Smooth muscle cell (in vitro differentiated cells): Measurements from ENCODE around the gene PTGS1. TPM values are rescaled to one million over a fixed set of nuclear protein-coding genes. Genes with fewer than 3 reads are reported as not detected.

ENCODE experiments used
- DNase-seq: peaks from one replicate; lab custom pipeline; 2025; ENCODE audit not compliant: unreplicated experiment; lab: John Stamatoyannopoulos, UW
- H2AFZ ChIP-seq: fragments of 200-600 bp; sonication (generic); 2 replicates; pipeline ENCODE4 v1.6.0; 2016; ENCODE audit warnings: antibody characterized with exemption, low read depth, mild to moderate bottlenecking
- H3F3A ChIP-seq: fragments of 200-600 bp; sonication (generic); 2 replicates; pipeline ENCODE4 v1.6.0; 2017; ENCODE audit warnings: antibody characterized with exemption, low read depth
- H3K27ac ChIP-seq: fragments of 200-600 bp; sonication (generic); 2 replicates; pipeline ENCODE4 v1.5.1; 2016; ENCODE audit warnings: low read depth, mild to moderate bottlenecking
- H3K27me3 ChIP-seq: fragments of 200-600 bp; sonication (generic); 2 replicates; pipeline ENCODE4 v1.6.1; 2016; ENCODE audit warnings: low read depth, mild to moderate bottlenecking
- H3K36me3 ChIP-seq: fragments of 200-600 bp; sonication (generic); 2 replicates; pipeline ENCODE4 v1.5.1; 2016; ENCODE audit warnings: low read depth
- H3K4me1 ChIP-seq: fragments of 200-600 bp; sonication (generic); 2 replicates; pipeline ENCODE4 v1.5.1; 2016; ENCODE audit warnings: low read depth
- H3K4me2 ChIP-seq: fragments of 200-600 bp; sonication (generic); 2 replicates; pipeline ENCODE4 v1.6.0; 2016; ENCODE audit warnings: mild to moderate bottlenecking
- H3K4me3 ChIP-seq: fragments of 200-600 bp; sonication (generic); 2 replicates; pipeline ENCODE4 v1.5.1; 2016; ENCODE audit warnings: mild to moderate bottlenecking
- H3K79me2 ChIP-seq: fragments of 200-600 bp; sonication (generic); 2 replicates; pipeline ENCODE4 v1.6.0; 2016; ENCODE audit warnings: low read depth, mild to moderate bottlenecking
- H3K9ac ChIP-seq: fragments of 200-600 bp; sonication (generic); 2 replicates; pipeline ENCODE4 v1.6.0; 2016; ENCODE audit warnings: low read depth
- H3K9me3 ChIP-seq: fragments of 200-600 bp; sonication (generic); replicated peaks from 2 replicates; pipeline ENCODE4 v1.5.1; 2016; ENCODE audit warnings: low read depth
- H4K20me1 ChIP-seq: fragments of 200-600 bp; sonication (generic); 2 replicates; pipeline ENCODE4 v1.6.0; 2016; ENCODE audit warnings: low read depth
- CTCF ChIP-seq: fragments of 200-600 bp; sonication (generic); IDR thresholded peaks from 2 replicates; pipeline ENCODE4 v1.5.1; 2017; ENCODE audit warnings: borderline replicate concordance, mild to moderate bottlenecking, antibody characterized with exemption; ENCODE audit not compliant: insufficient read depth, poor library complexity, severe bottlenecking
- WGBS: methylation state at CpG from one replicate; pipeline ENCODE4 v1.1.7; 2016; ENCODE audit warnings: low lambda C conversion rate; 5-methylcytosine and 5-hydroxymethylcytosine counted together
- polyA plus RNA-seq: library from polyadenylated mRNA; unstranded; fragments of >200 nt; fragmentation: Nextera tagmentation; extraction: Ambion mirVana; gene quantifications from 2 replicates; pipeline ENCODE4 v1.2.1, GENCODE V29; 2016
- total RNA-seq: library from RNA; depleted of rRNA; stranded (reverse); fragments of >200 nt; gene quantifications from 2 replicates; pipeline ENCODE4 v1.2.3, GENCODE V29; 2014

PTGS1 gene
- total and polyA plus RNA-seq, 2 experiments from 2014 or later: 0.06 to 2.3 TPM

DNA sequence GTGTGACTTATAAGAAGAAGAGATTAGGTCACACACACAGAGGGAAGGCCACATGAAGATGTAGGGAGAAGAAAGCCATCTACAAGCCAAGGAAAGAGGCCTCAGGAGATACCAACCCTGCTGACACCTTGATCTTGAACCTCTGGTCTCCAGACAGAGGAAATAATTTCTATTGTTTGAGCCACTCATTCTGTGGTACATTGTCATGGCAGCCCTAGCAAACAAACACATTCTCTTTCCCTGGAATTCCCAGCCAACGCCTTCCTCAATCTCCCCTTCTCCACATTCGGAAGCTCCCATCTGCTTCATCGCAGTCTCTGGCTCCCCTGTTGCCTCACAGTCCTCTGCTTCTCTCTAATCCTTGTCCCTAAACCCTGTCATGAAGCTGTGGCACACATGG is 16.7 kb downstream of the PTGS1 start:
- H3K36me3 ChIP-seq: no peaks in the 10 kb centered on the region
- TF ChIP-seq CTCF: no peak
- no peak overlapping the region for H2AFZ ChIP-seq
- 95% methylated on average over 3 of the region's 3 CpGs for WGBS
- H3K9ac ChIP-seq: no peak overlapping the region
- H3K79me2 ChIP-seq: no peaks in the 10 kb centered on the region
- H3K4me2 ChIP-seq: no peak overlapping the region
- H4K20me1 ChIP-seq: no peaks in the 10 kb centered on the region
- no peak for DNase-seq
- H3K4me1 ChIP-seq: no peaks in the 10 kb centered on the region
- H3F3A ChIP-seq: no peaks in the 10 kb centered on the region
- H3K4me3 ChIP-seq: no peak overlapping the region
- no peaks in the 10 kb centered on the region for H3K9me3 ChIP-seq
- no peaks in the 10 kb centered on the region for H3K27me3 ChIP-seq
- H3K27ac ChIP-seq: no peak overlapping the region

DNA sequence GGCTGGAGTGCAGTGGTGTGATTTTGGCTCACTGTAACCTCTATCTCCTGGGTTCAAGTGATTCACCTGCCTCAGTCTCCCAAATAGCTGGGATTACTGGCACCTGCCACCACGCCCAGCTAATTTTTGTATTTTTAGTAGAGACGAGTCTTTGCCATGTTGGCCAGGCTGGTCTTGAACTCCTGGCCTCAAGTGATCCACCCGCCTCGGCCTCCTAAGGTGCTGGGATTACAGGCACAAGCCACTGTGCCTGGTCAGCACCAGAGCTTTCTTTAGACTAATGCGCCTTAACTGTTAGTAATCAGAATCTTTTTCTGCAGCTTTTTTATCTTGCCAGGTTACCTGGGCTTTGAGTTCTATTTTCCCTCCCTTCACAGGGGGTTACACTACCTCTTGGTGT is 18.4 kb downstream of the PTGS1 start:
- Histone ChIP-seq H4K20me1 (no peaks in the 10 kb centered on the region), H3F3A (no peaks in the 10 kb centered on the region), H3K79me2 (no peaks in the 10 kb centered on the region), H3K36me3 (no peaks in the 10 kb centered on the region), H3K27ac (no peak overlapping the region), H3K4me1 (no peaks in the 10 kb centered on the region), H3K4me3 (no peak overlapping the region), H3K4me2 (no peak overlapping the region), H2AFZ (no peak overlapping the region), H3K9ac (no peak overlapping the region), H3K27me3 (no peaks in the 10 kb centered on the region), H3K9me3 (no peaks in the 10 kb centered on the region)
- WGBS: 96% methylated on average over 5 of the region's 5 CpGs
- DNase-seq: no peak
- TF ChIP-seq CTCF: no peak

- no peak for TF ChIP-seq CTCF
- H3F3A ChIP-seq: no peaks in the 10 kb centered on the region
- H3K9ac ChIP-seq: no peak overlapping the region
- H3K4me1 ChIP-seq: no peaks in the 10 kb centered on the region
- no peak overlapping the region for H3K27ac ChIP-seq
- H3K79me2 ChIP-seq: no peaks in the 10 kb centered on the region
- H3K36me3 ChIP-seq: no peaks in the 10 kb centered on the region
- H3K9me3 ChIP-seq: no peaks in the 10 kb centered on the region
- no peak overlapping the region for H3K4me2 ChIP-seq
- H4K20me1 ChIP-seq: no peaks in the 10 kb centered on the region
- no peaks in the 10 kb centered on the region for H3K27me3 ChIP-seq
- no peak for DNase-seq
- no peak overlapping the region for H3K4me3 ChIP-seq
- WGBS: 78% methylated on average over 11 of the region's 11 CpGs
- H2AFZ ChIP-seq: no peak overlapping the region
Observed at GRCh38 chr9:122389799-122390481, 19.1 kb downstream of the PTGS1 start.

DNA sequence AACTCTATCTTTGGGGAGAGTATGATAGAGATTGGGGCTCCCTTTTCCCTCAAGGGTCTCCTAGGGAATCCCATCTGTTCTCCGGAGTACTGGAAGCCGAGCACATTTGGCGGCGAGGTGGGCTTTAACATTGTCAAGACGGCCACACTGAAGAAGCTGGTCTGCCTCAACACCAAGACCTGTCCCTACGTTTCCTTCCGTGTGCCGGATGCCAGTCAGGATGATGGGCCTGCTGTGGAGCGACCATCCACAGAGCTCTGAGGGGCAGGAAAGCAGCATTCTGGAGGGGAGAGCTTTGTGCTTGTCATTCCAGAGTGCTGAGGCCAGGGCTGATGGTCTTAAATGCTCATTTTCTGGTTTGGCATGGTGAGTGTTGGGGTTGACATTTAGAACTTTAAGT is 21.5 kb downstream of the PTGS1 start:
- WGBS: 91% methylated on average over 9 of the region's 9 CpGs
- DNase-seq: no peak
- no peak for TF ChIP-seq CTCF
- no peaks in the 10 kb centered on the region for H3K27me3 ChIP-seq
- no peaks in the 10 kb centered on the region for H3F3A ChIP-seq
- H4K20me1 ChIP-seq: no peaks in the 10 kb centered on the region
- no peak overlapping the region for H3K9ac ChIP-seq
- no peak overlapping the region for H3K4me3 ChIP-seq
- H3K27ac ChIP-seq: no peak overlapping the region
- H3K4me2 ChIP-seq: no peak overlapping the region
- no peaks in the 10 kb centered on the region for H3K9me3 ChIP-seq
- no peak overlapping the region for H2AFZ ChIP-seq
- H3K79me2 ChIP-seq: no peaks in the 10 kb centered on the region
- H3K4me1 ChIP-seq: no peaks in the 10 kb centered on the region
- H3K36me3 ChIP-seq: no peaks in the 10 kb centered on the region
